GM03348 (cell line): ENCODE data around the gene AURKA.
"Not testable (repeated sequence)": the region's sequence is repeated elsewhere in the genome, so short reads cannot be mapped to it uniquely, and the experiment has no call there.

ENCODE experiments used
- DNase-seq: peaks from one replicate; pipeline ENCODE4 v3.0.0; 2012; ENCODE audit warnings: low spot score

AURKA gene

GRCh38 chr20:56391037-56391436 is 978 bp downstream of the AURKA start:
- no peak for DNase-seq

DNA sequence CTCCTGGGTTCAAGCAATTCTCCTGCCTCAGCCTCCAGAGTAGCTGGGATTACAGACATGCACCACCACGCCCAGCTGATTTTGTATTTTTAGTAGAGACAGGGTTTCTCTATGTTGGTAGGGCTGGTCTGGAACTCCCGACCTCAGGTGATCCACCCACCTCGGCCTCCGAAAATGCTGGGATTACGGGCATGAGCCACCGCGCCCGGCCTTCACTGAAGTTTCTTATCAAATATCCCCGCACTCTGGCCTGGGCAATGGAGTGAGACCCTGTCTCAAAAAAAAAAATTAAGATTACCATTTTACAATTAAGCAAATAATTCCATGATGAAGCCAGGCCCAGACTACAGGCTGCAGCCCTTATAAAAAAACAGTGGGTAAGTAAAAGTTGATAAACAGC is 1.6 kb downstream of the AURKA start:
- DNase-seq, result not testable (repeated sequence)

- no peak for DNase-seq
Measured at GRCh38 chr20:56389807-56390206, 2.2 kb downstream of the AURKA start.

DNA sequence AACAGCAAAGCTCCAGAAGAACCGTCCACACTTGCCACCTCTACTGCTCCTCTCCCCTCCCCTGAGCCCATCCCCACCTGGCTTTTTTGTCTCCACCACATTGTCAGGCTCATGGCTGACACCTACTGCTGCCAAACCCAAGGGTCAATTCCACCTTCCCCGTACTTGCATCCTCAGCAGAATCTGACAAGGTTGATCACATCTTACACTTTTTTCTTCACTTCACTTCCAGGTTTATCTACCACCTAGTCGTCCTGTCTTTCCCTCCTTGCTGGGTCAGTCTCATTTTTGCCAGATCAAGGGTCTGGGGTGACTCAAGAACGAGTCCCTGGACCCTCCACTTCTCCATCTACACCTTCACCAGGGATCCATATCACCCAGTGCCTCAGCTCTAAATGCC is 3.1 kb downstream of the AURKA start:
- DNase-seq, result no peak

- DNase-seq, result no peak
Measured at GRCh38 chr20:56386219-56386618, 5.8 kb downstream of the AURKA start.

- DNase-seq, result no peak
Measured at GRCh38 chr20:56385130-56385529, 6.9 kb downstream of the AURKA start.

DNA sequence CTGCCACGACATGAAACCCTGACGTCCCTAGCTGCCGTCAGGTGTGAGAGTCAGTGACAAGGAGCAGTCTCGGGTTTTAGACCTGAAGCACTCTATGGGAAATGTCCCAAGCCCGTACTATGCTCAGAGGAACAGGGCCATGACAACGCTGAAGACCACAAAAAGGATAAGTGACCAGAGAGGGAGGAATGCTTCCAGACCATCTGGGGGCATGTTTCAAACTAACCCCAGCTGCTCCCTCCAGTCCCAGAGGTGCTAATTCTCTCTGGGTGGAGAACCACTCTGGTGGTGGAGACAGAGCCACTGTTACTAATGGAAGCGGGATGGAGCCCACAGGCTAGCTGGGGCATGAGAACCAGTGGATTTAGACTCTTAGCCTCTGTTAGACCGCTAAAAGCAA is 8.7 kb downstream of the AURKA start:
- no peak for DNase-seq

- DNase-seq, result no peak
Measured at GRCh38 chr20:56382696-56383095, 9.3 kb downstream of the AURKA start.

DNA sequence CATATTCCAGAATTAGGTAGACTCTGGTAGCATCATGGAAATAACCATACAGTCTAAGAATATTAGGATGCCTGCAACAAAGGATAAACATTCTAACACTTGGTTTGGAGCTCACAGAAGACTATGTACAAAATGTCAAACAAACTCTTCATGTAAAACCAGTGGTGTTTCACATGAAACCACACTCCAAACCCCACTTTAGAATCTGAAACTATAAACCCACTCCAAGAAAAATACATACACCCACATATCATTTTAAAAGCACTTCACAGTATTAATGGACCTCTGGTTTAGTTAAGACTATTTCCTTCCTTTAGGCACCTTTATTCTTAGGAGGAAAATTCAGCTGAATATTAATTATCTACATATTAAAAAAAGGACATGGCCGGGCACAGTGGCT is 10.5 kb downstream of the AURKA start:
- no peak for DNase-seq

GRCh38 chr20:56380375-56380774 is 11.6 kb downstream of the AURKA start:
- DNase-seq, result no peak

GRCh38 chr20:56378386-56378785 is 13.6 kb downstream of the AURKA start:
- no peak for DNase-seq

GRCh38 chr20:56376331-56376730 is 15.7 kb downstream of the AURKA start:
- no peak for DNase-seq

DNA sequence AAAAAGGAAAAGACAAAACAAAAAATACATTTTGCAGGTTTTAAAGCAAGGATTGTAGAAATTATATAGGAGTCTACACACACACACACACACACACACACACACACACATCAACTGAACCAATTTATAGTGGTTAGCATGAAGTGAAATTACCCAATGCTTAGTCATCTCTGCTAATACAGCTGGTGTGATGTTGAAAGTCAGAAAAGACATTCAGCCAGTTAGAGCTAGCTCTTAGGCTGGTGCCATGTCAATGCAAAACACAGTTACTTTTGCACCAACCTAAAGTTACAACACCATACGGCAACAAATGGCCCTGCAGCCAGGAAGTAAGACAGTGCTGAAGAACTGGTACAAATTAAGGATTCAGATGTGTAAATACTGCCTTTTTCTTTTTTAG is 18.1 kb downstream of the AURKA start:
- DNase-seq, result peak; percentile 84

DNA sequence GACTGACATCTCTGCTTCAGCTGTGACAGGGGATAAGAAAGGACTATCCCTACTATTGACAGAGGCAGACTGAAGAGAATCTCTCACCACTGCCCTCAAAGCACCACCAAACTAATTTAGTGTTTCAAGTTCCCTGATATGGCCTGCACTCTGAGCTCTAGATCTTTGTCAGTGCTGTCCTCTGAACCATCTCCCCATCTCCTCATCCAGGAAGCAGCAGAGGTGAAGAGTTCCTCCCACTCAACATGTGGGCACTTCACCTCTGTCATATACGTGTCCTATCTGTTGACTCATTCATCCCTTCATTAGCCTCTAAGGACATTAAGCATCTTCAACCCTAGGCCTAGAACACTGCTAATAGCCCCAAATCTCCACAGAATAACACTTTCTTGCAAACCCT is 19.2 kb downstream of the AURKA start:
- no peak for DNase-seq

DNA sequence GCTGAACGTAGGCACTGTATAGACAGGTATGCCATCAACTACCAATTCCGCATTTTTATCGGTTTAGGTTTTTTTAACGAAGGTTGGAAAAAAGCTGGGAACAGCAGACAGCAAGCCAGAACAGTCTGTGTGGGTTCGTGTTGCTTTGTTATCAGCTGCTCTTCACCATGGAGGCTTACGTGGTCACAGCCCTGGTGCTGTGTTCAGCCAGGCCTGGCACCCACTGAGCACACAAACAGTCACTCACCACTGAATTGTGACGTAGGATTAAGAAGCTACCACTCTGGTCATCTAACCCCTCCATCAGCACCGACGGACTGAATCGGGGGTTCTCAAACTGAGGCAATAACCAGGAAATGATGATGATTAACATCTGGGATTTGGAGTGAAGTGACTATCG is 20.0 kb downstream of the AURKA start:
- DNase-seq, result no peak

DNA sequence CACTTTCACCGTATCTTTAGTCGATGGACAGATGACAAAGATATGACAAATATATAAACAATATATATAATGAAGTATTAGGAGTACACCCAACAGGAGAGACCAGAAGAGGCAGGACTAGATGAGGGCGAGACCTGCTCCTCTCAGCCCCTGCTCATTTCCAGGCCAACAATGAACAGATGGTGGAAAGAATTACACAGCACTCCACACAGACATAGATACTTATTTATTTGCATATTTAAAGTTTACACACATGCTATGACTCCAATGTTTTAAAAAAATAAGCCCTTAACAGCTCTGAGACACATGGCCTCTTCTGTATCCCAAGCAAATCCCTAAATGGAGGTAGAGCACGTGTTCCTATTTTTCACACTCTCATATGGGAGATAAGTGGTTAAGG is 22.8 kb downstream of the AURKA start:
- no peak for DNase-seq

DNA sequence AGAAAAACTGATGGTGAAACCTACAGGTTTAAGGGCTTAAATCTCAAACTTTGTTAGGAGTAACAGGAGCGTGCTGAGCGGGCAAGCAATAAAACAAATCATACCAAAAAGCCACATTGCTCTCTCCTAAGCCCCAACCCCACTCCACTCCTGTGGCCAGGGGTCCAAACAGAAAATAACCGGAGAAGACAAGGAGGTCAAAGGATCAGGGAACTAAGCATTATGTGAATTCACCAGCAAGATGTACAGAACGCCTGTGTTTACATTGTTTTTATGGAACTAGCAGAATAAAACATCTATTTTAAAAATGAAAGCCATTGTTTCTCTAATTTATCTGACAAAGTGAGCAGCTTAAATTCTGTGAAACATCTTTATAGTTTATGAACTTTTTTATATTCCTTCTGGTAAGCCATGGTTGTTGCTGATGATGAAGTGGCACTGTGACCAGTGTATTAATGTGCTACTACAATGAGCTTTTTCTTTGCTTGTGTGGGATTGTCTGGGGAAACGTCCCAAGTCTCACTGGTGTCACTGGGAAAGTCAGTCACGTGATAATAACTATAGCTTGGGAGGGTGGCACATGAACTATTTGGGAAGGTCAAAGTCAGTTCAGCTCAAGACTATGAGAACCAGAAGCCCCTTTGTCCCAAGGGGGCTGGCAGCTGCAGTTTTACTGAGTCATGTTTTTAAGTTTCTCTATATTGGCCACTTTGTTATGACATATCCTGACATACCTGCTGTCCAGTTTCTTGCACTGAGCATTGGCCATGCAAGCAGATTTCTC is 23.5 kb downstream of the AURKA start:
- DNase-seq, result no peak

GRCh38 chr20:56363491-56363890 is 28.5 kb downstream of the AURKA start:
- no peak for DNase-seq

DNA sequence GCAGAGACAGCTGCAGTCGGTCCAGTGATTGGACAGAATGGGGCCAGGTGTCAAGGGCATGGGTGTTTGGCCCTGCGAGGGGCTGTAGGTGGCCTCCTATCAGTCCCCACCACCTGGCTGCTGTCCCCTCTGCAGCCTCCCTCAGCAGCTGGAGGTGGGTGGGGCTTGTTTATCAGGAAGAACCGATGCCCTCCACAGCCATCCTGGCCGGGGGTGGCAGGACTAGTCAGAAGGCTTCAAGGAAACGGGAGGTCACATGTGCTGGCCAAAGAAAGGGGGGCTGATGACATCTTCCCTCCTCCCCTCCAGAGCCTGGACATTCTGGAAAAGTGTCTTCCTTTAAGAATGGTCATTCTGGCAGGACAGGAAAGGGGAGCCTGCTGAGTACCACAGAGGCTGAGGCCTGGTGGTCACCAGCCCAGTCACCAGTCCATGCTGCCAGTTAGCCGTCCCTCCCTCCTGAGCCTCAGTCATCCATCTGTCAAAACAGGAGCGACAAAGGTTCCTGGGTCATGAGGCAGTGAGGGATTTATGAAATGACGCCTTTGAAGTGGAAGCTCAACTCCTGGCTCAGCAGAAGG is 29.1 kb downstream of the AURKA start:
- DNase-seq, result no peak

- DNase-seq, result no peak
Measured at GRCh38 chr20:56361900-56362299, 30.1 kb downstream of the AURKA start.

GRCh38 chr20:56360908-56361205 is 31.2 kb downstream of the AURKA start:
- no peak for DNase-seq

DNA sequence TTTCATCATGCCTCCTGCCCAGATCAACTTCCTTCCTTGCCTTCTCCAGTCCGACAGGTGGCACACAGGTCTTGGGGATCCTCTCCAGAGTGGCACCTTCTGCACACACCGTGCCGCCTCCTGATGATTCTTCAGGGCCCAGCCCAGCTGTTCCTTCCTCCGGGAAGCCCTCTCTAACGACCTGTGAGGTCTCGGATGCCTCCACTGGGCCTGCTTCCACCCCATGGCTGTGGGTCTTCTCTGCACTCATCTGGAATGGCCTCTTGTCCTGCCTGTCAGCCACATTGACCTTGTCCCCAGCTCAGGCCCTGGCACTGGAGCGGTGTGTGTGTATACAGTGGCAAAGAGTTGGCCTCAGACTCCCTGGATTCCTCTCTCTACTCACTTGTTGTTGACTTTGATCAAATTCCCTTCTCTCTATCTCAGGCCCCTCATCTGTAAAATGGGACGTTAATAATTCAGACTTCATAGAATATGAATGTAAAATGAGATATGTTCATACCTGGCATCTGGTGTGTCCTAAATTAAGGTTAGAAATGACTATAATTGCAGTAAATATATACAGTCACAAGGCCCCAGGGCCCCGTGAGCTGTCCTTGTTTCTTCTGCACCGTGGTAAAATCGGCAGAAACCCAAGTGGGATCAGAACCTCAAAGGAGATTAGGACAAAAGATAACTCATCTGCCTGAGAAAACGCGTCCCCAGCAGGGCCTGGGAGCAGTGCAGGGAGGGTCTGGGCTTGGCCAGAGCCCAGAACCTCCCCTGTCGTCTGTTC is 31.7 kb downstream of the AURKA start:
- no peak for DNase-seq
